SKM-1 treated with dmso at 0.1 percent for 144 hours (cell line): ENCODE data around the gene FBXO15.

ENCODE experiments used
- DNase-seq: peaks from one replicate; lab custom pipeline; 2025; ENCODE audit not compliant: unreplicated experiment; lab: John Stamatoyannopoulos, UW

Gene FBXO15

GRCh38 chr18:74115046-74115445 lies 32.6 kb downstream of the FBXO15 start:
- no peak for DNase-seq

GRCh38 chr18:74114116-74114515 lies 33.5 kb downstream of the FBXO15 start:
- DNase-seq, result no peak

GRCh38 chr18:74113711-74114110 lies 33.9 kb downstream of the FBXO15 start:
- DNase-seq, result no peak

- DNase-seq, result no peak
These were observed 36.7 kb downstream of the FBXO15 start for GRCh38 chr18:74110976-74111375.

GRCh38 chr18:74110149-74110548 lies 37.5 kb downstream of the FBXO15 start:
- DNase-seq, result no peak

GRCh38 chr18:74108460-74108859 lies 39.2 kb downstream of the FBXO15 start:
- no peak for DNase-seq

- no peak for DNase-seq
These were observed 49.8 kb downstream of the FBXO15 start for GRCh38 chr18:74097803-74098202.

GRCh38 chr18:74092922-74093321 lies 54.7 kb downstream of the FBXO15 start:
- DNase-seq, result no peak

GRCh38 chr18:74084184-74084855 lies 63.3 kb downstream of the FBXO15 start:
- no peak for DNase-seq

- no peak for DNase-seq
These were observed 64.1 kb downstream of the FBXO15 start for GRCh38 chr18:74083557-74083952.

GRCh38 chr18:74082742-74083556 lies 64.7 kb downstream of the FBXO15 start:
- no peak for DNase-seq

- DNase-seq, result peak; percentile 19
These were observed 65.5 kb downstream of the FBXO15 start for GRCh38 chr18:74081966-74082741.

GRCh38 chr18:74078257-74078656 lies 69.4 kb downstream of the FBXO15 start:
- no peak for DNase-seq

- DNase-seq, result no peak
These were observed 72.7 kb downstream of the FBXO15 start for GRCh38 chr18:74074668-74075564.

- DNase-seq, result no peak
These were observed 73.5 kb downstream of the FBXO15 start for GRCh38 chr18:74073957-74074667.

GRCh38 chr18:74069178-74070050 lies 78.2 kb downstream of the FBXO15 start:
- peak; percentile 75 for DNase-seq

- no peak for DNase-seq
These were observed 79.3 kb downstream of the FBXO15 start for GRCh38 chr18:74068296-74068695.

GRCh38 chr18:74066018-74066417 lies 81.6 kb downstream of the FBXO15 start:
- no peak for DNase-seq

- no peak for DNase-seq
These were observed 82.3 kb downstream of the FBXO15 start for GRCh38 chr18:74065366-74065765.
